ENCODE data around the gene CMPK2. TPM values are rescaled to one million over a fixed set of nuclear protein-coding genes. Genes with fewer than 3 reads are reported as not detected.
A peak's percentile ranks its signal among the peaks of the same experiment; 100 is the strongest.

The CMPK2 gene
- total and polyA plus RNA-seq, 9 of the 15 experiments (the other 6 are each of a cell fraction or from before 2014, with no cell fraction given): 2.6 to 10.5 (median 5.0) TPM

DNA sequence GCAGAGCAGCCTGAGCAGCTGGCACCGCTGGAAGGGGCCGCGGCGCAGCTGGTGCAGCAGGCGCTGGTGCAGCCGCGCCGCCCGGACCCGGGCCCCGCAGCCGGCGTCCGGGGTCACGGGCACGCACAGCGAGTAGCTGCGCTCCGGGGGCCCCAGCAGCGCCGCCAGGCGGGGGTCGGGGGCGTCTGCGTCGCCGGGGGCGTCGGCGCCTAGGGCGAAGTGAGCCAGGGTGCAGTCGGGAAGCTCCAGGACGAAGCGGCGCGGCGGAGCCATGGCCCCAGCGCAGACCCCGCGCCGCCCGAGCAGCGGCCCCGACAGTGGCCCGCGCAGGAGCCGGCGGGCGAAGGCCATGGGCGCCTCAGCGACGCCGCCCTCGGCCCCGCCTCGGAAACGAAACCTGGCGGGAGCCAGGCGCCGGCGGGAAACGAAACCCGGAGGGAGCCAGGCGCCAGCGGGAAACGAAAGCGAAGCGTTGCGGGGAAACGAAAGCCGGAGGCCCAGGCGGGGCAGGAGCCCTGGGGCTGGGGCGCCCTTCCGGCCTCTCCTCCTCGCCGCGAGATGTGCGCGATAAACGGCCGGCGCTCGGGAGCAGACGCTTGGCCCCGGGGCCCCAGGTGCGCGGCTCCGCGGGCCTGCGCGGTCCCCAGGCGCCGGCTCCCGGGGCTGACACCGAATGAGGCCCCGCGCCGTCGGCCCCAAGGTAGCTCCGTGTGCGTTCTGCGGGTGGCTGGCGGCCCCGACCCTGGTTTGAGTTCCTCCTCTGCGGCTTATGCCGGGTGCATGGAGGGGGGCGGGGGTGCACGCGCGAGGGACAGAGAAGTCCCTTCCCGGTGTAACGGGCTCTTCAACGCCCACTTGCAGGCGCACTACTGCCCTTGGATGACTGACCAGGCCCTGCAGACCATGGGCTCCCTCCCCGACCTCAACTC is at the start of gene CMPK2 (continued):
- TF ChIP-seq C11orf30 (IDR thresholded peaks at IDR 0.05; ENCODE audit: low read depth): no peak
- TF ChIP-seq ZNF584 (CRISPR knock-in tag; IDR thresholded peaks at IDR 0.05; ENCODE audit: low read depth): no peak
- TF ChIP-seq DMBX1 (CRISPR knock-in tag; IDR thresholded peaks at IDR 0.05; ENCODE audit: borderline replicate concordance): no peak; the same call in 1 of the 2 replicates
- no peak for TF ChIP-seq SMARCA5 (IDR thresholded peaks at IDR 0.05)
- TF ChIP-seq DIDO1 (tag; IDR thresholded peaks at IDR 0.05; ENCODE audit: low read depth): no peak
- TF ChIP-seq NCOR1 (IDR thresholded peaks at IDR 0.05): no peak
- TF ChIP-seq, protein P1, sequence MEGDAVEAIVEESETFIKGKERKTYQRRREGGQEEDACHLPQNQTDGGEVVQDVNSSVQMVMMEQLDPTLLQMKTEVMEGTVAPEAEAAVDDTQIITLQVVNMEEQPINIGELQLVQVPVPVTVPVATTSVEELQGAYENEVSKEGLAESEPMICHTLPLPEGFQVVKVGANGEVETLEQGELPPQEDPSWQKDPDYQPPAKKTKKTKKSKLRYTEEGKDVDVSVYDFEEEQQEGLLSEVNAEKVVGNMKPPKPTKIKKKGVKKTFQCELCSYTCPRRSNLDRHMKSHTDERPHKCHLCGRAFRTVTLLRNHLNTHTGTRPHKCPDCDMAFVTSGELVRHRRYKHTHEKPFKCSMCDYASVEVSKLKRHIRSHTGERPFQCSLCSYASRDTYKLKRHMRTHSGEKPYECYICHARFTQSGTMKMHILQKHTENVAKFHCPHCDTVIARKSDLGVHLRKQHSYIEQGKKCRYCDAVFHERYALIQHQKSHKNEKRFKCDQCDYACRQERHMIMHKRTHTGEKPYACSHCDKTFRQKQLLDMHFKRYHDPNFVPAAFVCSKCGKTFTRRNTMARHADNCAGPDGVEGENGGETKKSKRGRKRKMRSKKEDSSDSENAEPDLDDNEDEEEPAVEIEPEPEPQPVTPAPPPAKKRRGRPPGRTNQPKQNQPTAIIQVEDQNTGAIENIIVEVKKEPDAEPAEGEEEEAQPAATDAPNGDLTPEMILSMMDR (IDR thresholded peaks at IDR 0.05 in 2 of 3, conservative IDR thresholded peaks at IDR 0.05 in 1 of 3; ENCODE audit: insufficient read depth in 2 of 3, low read depth in 1 of 3, low read length in 3 of 3): peak; percentile 31 to 46 (median 36); a peak in 3 of 6 replicates
- TF ChIP-seq XRCC5 (IDR thresholded peaks at IDR 0.05; ENCODE audit: low read depth, low read length): no peak
- TF ChIP-seq ZFP30 (CRISPR knock-in tag; IDR thresholded peaks at IDR 0.05; ENCODE audit: borderline replicate concordance): no peak
- peak; percentile 34; the same call in 1 of the 2 replicates for TF ChIP-seq MYC (IDR thresholded peaks at IDR 0.05; ENCODE audit: low read depth, low read length)
- peak; percentile 25; the same call in 1 of the 2 replicates for TF ChIP-seq MYC (CRISPR knock-in tag; IDR thresholded peaks at IDR 0.05; ENCODE audit: borderline replicate concordance, low read depth)
- TF ChIP-seq PHB2 (IDR thresholded peaks at IDR 0.05; ENCODE audit: low read depth): no peak
- peak; percentile 20; the same call in 1 of the 2 replicates for TF ChIP-seq ESRRA (IDR thresholded peaks at IDR 0.05; ENCODE audit: borderline replicate concordance, low read depth)
- TF ChIP-seq, protein P2, sequence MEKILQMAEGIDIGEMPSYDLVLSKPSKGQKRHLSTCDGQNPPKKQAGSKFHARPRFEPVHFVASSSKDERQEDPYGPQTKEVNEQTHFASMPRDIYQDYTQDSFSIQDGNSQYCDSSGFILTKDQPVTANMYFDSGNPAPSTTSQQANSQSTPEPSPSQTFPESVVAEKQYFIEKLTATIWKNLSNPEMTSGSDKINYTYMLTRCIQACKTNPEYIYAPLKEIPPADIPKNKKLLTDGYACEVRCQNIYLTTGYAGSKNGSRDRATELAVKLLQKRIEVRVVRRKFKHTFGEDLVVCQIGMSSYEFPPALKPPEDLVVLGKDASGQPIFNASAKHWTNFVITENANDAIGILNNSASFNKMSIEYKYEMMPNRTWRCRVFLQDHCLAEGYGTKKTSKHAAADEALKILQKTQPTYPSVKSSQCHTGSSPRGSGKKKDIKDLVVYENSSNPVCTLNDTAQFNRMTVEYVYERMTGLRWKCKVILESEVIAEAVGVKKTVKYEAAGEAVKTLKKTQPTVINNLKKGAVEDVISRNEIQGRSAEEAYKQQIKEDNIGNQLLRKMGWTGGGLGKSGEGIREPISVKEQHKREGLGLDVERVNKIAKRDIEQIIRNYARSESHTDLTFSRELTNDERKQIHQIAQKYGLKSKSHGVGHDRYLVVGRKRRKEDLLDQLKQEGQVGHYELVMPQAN (IDR thresholded peaks at IDR 0.05; ENCODE audit: borderline replicate concordance): no peak
- no peak for TF ChIP-seq ZC3H8 (IDR thresholded peaks at IDR 0.05)
- peak; percentile 57; the same call in 1 of the 2 replicates for TF ChIP-seq ZNF76 (CRISPR knock-in tag; IDR thresholded peaks at IDR 0.05; ENCODE audit: borderline replicate concordance)
- no peak for TF ChIP-seq THRAP3 (IDR thresholded peaks at IDR 0.05; ENCODE audit: borderline replicate concordance)
- peak; percentile 89 for TF ChIP-seq FOXP1 (CRISPR knock-in tag; IDR thresholded peaks at IDR 0.05)
- TF ChIP-seq WHSC1 (IDR thresholded peaks at IDR 0.05; ENCODE audit: low read length): no peak
- no peak for TF ChIP-seq ZNF253 (CRISPR knock-in tag; conservative IDR thresholded peaks at IDR 0.05)
- no peak for TF ChIP-seq ZNF668 (CRISPR knock-in tag; IDR thresholded peaks at IDR 0.05)
- no peak for TF ChIP-seq RBM15 (IDR thresholded peaks at IDR 0.05; ENCODE audit: insufficient read depth, low read length)
- TF ChIP-seq KLF1 (tag; IDR thresholded peaks at IDR 0.05): no peak; the same call in 1 of the 2 replicates
- TF ChIP-seq, protein P3, sequence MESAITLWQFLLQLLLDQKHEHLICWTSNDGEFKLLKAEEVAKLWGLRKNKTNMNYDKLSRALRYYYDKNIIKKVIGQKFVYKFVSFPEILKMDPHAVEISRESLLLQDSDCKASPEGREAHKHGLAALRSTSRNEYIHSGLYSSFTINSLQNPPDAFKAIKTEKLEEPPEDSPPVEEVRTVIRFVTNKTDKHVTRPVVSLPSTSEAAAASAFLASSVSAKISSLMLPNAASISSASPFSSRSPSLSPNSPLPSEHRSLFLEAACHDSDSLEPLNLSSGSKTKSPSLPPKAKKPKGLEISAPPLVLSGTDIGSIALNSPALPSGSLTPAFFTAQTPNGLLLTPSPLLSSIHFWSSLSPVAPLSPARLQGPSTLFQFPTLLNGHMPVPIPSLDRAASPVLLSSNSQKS (CRISPR knock-in tag; IDR thresholded peaks at IDR 0.05): no peak
- no peak for TF ChIP-seq FOXJ2 (tag; IDR thresholded peaks at IDR 0.05)

All from K562 (cell line).